Measurements from ENCODE around the gene POTEF. TPM values are rescaled to one million over a fixed set of nuclear protein-coding genes. Genes with fewer than 3 reads are reported as not detected.
"Not testable (repeated sequence)": the region's sequence is repeated elsewhere in the genome, so short reads cannot be mapped to it uniquely, and the experiment has no call there.

Gene POTEF
- total RNA-seq, 1 donor from 2014 or later = not detected

DNA sequence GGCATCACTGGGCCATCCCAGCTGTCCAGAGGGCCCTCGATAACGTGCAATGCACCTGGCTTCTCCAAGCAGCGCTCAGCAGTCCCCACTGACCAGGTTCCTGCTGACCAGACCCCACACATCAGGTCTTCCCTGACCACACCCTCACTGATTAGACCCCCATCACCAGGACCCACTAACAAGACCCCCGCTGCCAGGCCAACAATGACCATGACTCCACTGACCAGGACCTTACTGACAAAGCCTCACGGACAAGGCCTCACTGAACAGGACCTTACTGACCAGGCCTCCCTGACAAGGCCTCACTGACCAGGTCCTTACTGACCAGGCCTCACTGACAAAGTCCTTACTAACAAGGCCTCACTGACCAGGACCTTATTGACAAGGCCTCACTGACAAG lies 76.6 kb downstream of the POTEF start:
- H3K9me3 ChIP-seq; H3K36me3 ChIP-seq; H3K27me3 ChIP-seq; H3K27ac ChIP-seq; DNase-seq (ENCODE audit: extremely low spot score in 2 of 2); H3K4me3 ChIP-seq; intact Hi-C loops (cut with DNase I); H3K4me1 ChIP-seq: not testable (repeated sequence)

DNA sequence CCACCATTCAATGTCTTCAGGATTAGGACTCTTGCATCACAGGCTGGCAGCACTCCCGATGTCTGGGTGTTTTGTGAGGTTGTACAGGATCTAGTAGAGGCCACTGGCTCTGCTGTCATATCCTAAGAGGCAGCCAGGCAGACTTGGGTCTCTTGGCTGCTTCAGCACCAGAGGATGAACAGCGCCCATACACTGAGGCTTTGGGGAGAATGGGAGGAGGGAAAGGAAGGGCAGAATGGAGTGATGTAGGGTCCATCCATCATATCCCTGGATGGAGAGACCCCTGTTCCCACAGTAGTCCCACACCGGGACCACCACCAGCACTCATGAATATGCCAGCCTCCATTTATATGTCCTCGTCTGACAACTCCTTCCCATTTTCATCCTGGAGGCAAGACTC lies 80.6 kb downstream of the POTEF start:
- H3K27me3 ChIP-seq; H3K4me3 ChIP-seq; H3K4me1 ChIP-seq; intact Hi-C loops (cut with DNase I); H3K27ac ChIP-seq; H3K36me3 ChIP-seq; DNase-seq (ENCODE audit: extremely low spot score in 2 of 2); H3K9me3 ChIP-seq: not testable (repeated sequence)

DNA sequence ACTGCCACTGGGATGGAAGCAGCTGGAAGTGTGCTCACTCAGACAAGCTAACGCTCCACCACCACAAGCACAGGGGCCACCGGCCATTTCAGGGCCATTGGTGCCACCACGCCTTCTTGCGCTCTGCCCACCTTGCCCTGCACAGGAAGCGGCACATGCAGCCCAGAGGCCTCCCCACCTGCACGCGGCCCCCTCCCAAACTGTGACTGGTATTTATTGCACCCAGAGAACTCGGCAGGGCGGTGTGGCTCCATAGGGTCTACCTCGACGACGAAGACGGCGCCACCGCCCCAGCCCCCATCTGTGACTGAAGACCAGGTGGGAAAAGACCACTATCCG lies 90.8 kb downstream of the POTEF start:
- H3K36me3 ChIP-seq; H3K9me3 ChIP-seq; intact Hi-C loops (cut with DNase I); DNase-seq (ENCODE audit: extremely low spot score in 2 of 2); H3K4me1 ChIP-seq; H3K27ac ChIP-seq; H3K27me3 ChIP-seq; H3K4me3 ChIP-seq: not testable (repeated sequence)

- H3K9me3 ChIP-seq; intact Hi-C loops (cut with DNase I); H3K4me3 ChIP-seq; H3K27ac ChIP-seq; H3K36me3 ChIP-seq; H3K27me3 ChIP-seq; H3K4me1 ChIP-seq; DNase-seq (ENCODE audit: extremely low spot score in 2 of 2): not testable (repeated sequence)
Observed at GRCh38 chr2:130025931-130026330, 103.1 kb downstream of the POTEF start.

Small RNA genes lying within 50 kb of the gene (small RNA-seq; reads per million reads assigned to genes)
- not detected for gene AC018865.2
- gene RNU6-1049P = not detected

Other genes with a start within 250 kb of the POTEF start
- gene RAB6C, start 149.6 kb downstream of the POTEF start, total RNA-seq = not detected
- gene CCDC74B, start 15.9 kb upstream of the POTEF start, total RNA-seq = 10.3 TPM
- gene SMPD4, start 52.4 kb upstream of the POTEF start, total RNA-seq = 45.2 TPM
- gene MZT2B, start 53.0 kb upstream of the POTEF start, total RNA-seq = 156 TPM
- not detected for gene TUBA3E, start 69.2 kb upstream of the POTEF start, total RNA-seq
- 88.4 TPM for gene IMP4, start 213.7 kb upstream of the POTEF start, total RNA-seq
- gene PTPN18, start 226.8 kb upstream of the POTEF start, total RNA-seq = 26.0 TPM